ENCODE results near the gene NUP214. TPM values are rescaled to one million over a fixed set of nuclear protein-coding genes. Genes with fewer than 3 reads are reported as not detected.

The NUP214 gene
- total and polyA plus RNA-seq, 2 of the 8 experiments (the other 6 are each of a cell fraction or from before 2014, with no cell fraction given) = 28.6 to 50.2 TPM

- no peak for DNase-seq (ENCODE audit: low read depth in 1 of 2, low spot score in 2 of 2)
- CTCF ChIA-PET (ENCODE audit: partially characterized antibody) = interaction anchor here (0.6 to 2.2 kb wide), 4 partner anchors 10 to 120 kb away, joined by 3 to 8 read pairs (median 4); no protein-coding TSS in a partner anchor
- no peak overlapping the region for H4K5ac ChIP-seq (ENCODE audit: insufficient read length, low read depth, low read length)
- no peak for TF ChIP-seq YY1 (IDR thresholded peaks at IDR 0.05; ENCODE audit: low read depth, low read length)
- TF ChIP-seq CREB1 (IDR thresholded peaks at IDR 0.05) = no peak
- no peak for TF ChIP-seq ATF3 (IDR thresholded peaks at IDR 0.05; ENCODE audit: insufficient read depth, low read depth, low read length)
- TF ChIP-seq JUND (IDR thresholded peaks at IDR 0.05; ENCODE audit: low read length) = no peak
- TF ChIP-seq ZNF274 (IDR thresholded peaks at IDR 0.05; ENCODE audit: borderline replicate concordance, extremely low read depth, low read length) = no peak
- no peak for TF ChIP-seq SP2 (IDR thresholded peaks at IDR 0.05; ENCODE audit: low read length)
- no peak for TF ChIP-seq SIRT6 (IDR thresholded peaks at IDR 0.05; ENCODE audit: low read length)
- TF ChIP-seq RFX5 (IDR thresholded peaks at IDR 0.05; ENCODE audit: borderline replicate concordance, low read depth, low read length) = no peak
- TF ChIP-seq RAD21 (IDR thresholded peaks at IDR 0.05 in 1 of 2, conservative IDR thresholded peaks at IDR 0.05 in 1 of 2; ENCODE audit: low read depth in 2 of 2, low read length in 2 of 2) = no peak
- TF ChIP-seq CHD2 (IDR thresholded peaks at IDR 0.05; ENCODE audit: low read length) = no peak
- no peak for TF ChIP-seq ASH2L (IDR thresholded peaks at IDR 0.05; ENCODE audit: low read length)
- TF ChIP-seq SP1 (IDR thresholded peaks at IDR 0.05; ENCODE audit: low read depth, low read length) = no peak
- TF ChIP-seq FOSL1 (IDR thresholded peaks at IDR 0.05; ENCODE audit: insufficient read depth, low read depth, low read length) = no peak
- TF ChIP-seq SP4 (IDR thresholded peaks at IDR 0.05; ENCODE audit: low read length) = no peak
- TF ChIP-seq BRCA1 (IDR thresholded peaks at IDR 0.05; ENCODE audit: low read depth, low read length) = no peak
Measured at GRCh38 chr9:131216806-131217205, 91.4 kb downstream of the NUP214 start.

More at GRCh38 chr9:131216806-131217205, 91.4 kb downstream of the NUP214 start:
- no peak overlapping the region for H2BK120ac ChIP-seq (replicated peaks; ENCODE audit: low read depth, low read length)
- H3K4me3 ChIP-seq (ENCODE audit: extremely low read depth in 1 of 4, insufficient read depth in 2 of 4, low read depth in 3 of 4, low read length in 4 of 4) = no peak overlapping the region
- no peaks in the 10 kb centered on the region for H3K27me3 ChIP-seq (replicated peaks in 1 of 4; ENCODE audit: control insufficient read depth in 3 of 4, extremely low read depth in 1 of 4, insufficient read depth in 3 of 4, low read length in 3 of 4)
- no peak overlapping the region for H3K4ac ChIP-seq (replicated peaks; ENCODE audit: insufficient read length, low read depth, low read length)
- H3K36me3 ChIP-seq (ENCODE audit: control insufficient read depth in 2 of 4, insufficient read depth in 4 of 4, low read length in 3 of 4) = peaks cover 0 to 3% (median 1%) of the 10 kb centered on the region in 4 experiments; a peak in 3 of 8 replicates
- H3K4me1 ChIP-seq (replicated peaks in 1 of 4; ENCODE audit: control insufficient read depth in 3 of 4, insufficient read depth in 4 of 4, low read length in 3 of 4) = peaks cover 0 to 3% (median 1%) of the 10 kb centered on the region in 4 experiments; a peak in 2 of 7 replicates
- H3K14ac ChIP-seq (ENCODE audit: insufficient read length) = no peak overlapping the region
- H2AK5ac ChIP-seq (ENCODE audit: low read depth, low read length) = no peak overlapping the region
- POLR2A ChIA-PET (ENCODE audit: partially characterized antibody) = interaction anchor here (1.5 kb wide), 1 partner anchor 35 kb away, joined by 3 read pairs; no protein-coding TSS in a partner anchor
- WGBS, 2 experiments (ENCODE audit: extremely low coverage in 1 of 2, insufficient coverage in 1 of 2, insufficient read length in 1 of 2, insufficient replicate concordance in 2 of 2, low coverage in 1 of 2, low lambda C conversion rate in 2 of 2, missing lambda C conversion rate in 1 of 2) = 92% methylated on average over 4 of the region's 4 CpGs; no CpG with 5 or more reads in 1 of the 2 experiments
- H3K79me2 ChIP-seq (ENCODE audit: control insufficient read depth in 1 of 2, insufficient read depth in 2 of 2, low read length in 2 of 2) = no peaks in the 10 kb centered on the region; a peak in 1 of 4 replicates
- H3K23ac ChIP-seq (ENCODE audit: insufficient read length) = no peak overlapping the region
- H2BK5ac ChIP-seq (ENCODE audit: low read depth, low read length) = no peak overlapping the region
- H2AFZ ChIP-seq (ENCODE audit: low read length) = no peak overlapping the region
- no peak overlapping the region for H3K56ac ChIP-seq (replicated peaks; ENCODE audit: insufficient read length, low read depth, low read length)
- H4K8ac ChIP-seq (ENCODE audit: extremely low read depth, insufficient read depth, low read length) = no peak overlapping the region
- no peak for FAIRE-seq
- no peaks in the 10 kb centered on the region for H3K23me2 ChIP-seq (ENCODE audit: low read depth, low read length)
- no peak overlapping the region for H2BK12ac ChIP-seq (ENCODE audit: low read depth, low read length)
- no peaks in the 10 kb centered on the region for H4K20me1 ChIP-seq (replicated peaks in 1 of 2; ENCODE audit: control insufficient read depth in 1 of 2, insufficient read depth in 2 of 2, low read length in 2 of 2)
- H3K18ac ChIP-seq (ENCODE audit: extremely low read depth, low read length) = no peak overlapping the region
- no peak overlapping the region for H3K9ac ChIP-seq (replicated peaks in 1 of 4; ENCODE audit: extremely low read depth in 1 of 4, low read depth in 3 of 4, low read length in 3 of 4)
- peaks cover 0 to 4% of the 10 kb centered on the region in 2 experiments; a peak in 1 of 4 replicates for H3K9me3 ChIP-seq (ENCODE audit: insufficient read depth in 2 of 2, low read depth in 1 of 2, low read length in 1 of 2)
- no peaks in the 10 kb centered on the region for H3K79me1 ChIP-seq (ENCODE audit: low read depth, low read length)
- H3K4me2 ChIP-seq (ENCODE audit: insufficient read depth in 1 of 2, low read depth in 2 of 2, low read length in 2 of 2) = no peak overlapping the region
- H4K91ac ChIP-seq (replicated peaks; ENCODE audit: insufficient read length, low read length) = no peak overlapping the region
- no peak overlapping the region for H3K27ac ChIP-seq (ENCODE audit: low read depth, low read length)
- H2BK20ac ChIP-seq (ENCODE audit: low read length) = no peak overlapping the region
- no peak overlapping the region for H2BK15ac ChIP-seq (ENCODE audit: low read length)

Data from H1 (cell line).